HK-2 (cell line): ENCODE data around the gene MYL5.

Experiments
- DNase-seq: peaks from one replicate; pipeline ENCODE4 v3.0.0-alpha.2; 2018; ENCODE audit not compliant: unreplicated experiment

The MYL5 gene

GRCh38 chr4:675036-675882, 917 bp downstream of the MYL5 start:
- no peak for DNase-seq

GRCh38 chr4:675980-676870, 1.9 kb downstream of the MYL5 start:
- DNase-seq: no peak

- no peak for DNase-seq
Observed at GRCh38 chr4:676871-677235, 2.5 kb downstream of the MYL5 start.

DNA sequence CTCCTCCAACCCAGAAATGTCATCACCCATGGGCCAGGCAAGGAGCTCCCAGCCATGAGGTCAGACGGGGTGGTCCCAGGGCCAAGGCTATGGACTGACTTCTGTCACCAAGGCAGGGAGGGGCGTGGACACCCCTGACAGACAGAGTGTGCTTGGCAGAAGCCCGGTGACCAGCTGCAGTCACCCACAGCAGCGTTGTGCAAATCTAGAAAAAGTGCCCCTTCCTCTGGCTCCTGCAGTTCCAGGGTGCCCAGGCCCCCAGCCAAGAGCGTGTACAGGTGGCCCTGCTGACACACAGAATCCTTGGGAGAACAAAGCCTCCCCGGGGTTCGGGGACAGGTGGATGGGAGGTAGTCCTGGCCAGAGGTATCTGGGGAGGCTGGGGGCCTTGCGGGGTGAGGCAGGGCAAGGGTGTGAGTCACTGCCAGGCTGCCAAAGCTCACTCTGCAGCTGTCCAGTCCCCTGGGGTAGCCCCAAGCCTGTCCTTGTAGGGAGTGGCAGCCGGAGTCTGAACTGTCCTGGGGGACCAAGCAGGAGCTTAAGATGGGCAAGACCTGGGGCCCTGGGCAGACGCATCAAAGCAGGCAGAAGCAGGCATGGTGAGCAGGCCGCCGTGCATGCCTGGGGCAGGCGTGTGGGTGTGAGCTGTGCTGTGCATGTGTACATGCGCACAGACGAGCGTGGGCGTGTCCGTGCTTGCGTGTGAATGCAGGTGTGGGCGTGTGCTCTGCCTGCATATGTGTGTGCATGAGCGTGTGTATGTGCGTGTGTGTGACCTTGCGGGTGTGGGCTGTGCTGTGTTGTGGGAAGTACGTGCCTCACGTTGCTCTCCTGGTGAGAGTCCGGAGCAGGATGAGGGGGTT, 3.3 kb downstream of the MYL5 start:
- no peak for DNase-seq

DNA sequence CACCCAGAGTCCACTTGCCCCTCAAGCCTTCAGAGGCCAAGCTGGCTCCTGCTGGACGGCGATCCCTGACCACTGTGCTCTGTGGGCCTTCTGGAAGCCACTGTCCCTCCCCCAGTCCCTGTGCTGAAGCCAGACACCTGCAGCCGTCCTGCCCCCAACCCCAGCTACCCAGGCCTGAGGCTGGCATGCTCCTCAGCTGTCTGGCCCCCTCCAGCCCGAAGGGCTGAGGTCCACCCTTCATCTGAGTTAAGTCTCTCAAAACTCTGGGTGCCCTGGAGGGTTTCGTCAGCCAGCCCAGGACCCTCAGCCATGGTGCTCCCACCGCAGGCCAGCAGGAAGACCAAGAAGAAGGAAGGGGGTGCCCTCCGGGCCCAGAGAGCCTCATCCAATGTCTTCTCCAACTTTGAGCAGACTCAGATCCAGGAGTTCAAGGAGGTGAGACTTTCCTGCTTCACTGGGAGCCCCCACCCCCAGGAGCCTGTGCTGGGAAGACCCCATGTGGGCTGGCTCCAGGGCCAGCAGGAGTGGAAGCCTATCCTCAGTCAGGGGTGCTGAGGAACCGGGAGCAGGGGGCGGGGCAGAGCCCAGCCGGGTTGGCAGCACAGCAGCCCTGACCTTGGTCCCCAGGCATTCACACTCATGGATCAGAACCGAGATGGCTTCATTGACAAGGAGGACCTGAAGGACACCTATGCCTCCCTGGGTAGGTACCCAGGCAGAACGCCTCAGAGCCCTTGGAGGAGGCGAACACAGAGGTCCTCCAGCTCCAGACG, 4.2 kb downstream of the MYL5 start:
- DNase-seq: no peak

DNA sequence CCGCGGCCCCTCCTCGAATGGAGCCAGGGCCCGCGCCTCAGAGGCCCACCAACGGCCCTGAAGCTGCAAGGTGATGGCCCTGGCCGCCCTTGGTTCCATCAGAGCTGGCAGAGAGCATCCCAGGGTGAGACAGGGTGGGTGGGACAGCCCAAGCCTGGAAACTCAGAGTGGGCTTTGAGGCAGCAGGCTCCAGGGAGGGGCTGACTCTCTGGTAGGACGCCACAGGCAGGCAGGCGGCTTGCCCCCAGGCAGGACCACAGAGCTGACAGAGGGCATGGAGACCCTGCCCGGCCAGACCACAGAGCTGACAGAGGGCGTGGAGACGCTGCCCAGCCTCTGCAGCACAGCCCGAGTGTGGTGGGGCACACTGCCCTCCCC, 4.8 kb downstream of the MYL5 start:
- DNase-seq: no peak

DNA sequence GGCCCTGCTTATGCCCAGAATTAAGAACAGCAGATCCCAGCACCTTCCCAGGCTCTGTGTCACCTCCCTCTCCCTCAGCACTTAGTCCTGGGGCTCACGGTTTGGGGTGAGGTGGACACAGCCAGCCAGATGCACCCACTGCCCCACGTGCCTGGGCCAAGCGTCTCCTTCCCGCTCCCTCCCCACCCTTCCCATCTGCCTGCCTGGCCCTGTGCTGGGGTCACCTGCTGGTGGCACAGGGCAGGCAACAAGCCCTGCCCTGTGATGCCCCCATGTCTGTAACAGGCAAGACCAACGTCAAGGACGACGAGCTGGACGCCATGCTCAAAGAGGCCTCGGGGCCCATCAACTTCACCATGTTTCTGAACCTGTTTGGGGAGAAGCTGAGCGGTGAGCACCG, 5.3 kb downstream of the MYL5 start:
- DNase-seq: no peak

- no peak for DNase-seq
Observed at GRCh38 chr4:680091-680490, 5.7 kb downstream of the MYL5 start.

- DNase-seq: no peak
Observed at GRCh38 chr4:680551-680927, 6.2 kb downstream of the MYL5 start.

DNA sequence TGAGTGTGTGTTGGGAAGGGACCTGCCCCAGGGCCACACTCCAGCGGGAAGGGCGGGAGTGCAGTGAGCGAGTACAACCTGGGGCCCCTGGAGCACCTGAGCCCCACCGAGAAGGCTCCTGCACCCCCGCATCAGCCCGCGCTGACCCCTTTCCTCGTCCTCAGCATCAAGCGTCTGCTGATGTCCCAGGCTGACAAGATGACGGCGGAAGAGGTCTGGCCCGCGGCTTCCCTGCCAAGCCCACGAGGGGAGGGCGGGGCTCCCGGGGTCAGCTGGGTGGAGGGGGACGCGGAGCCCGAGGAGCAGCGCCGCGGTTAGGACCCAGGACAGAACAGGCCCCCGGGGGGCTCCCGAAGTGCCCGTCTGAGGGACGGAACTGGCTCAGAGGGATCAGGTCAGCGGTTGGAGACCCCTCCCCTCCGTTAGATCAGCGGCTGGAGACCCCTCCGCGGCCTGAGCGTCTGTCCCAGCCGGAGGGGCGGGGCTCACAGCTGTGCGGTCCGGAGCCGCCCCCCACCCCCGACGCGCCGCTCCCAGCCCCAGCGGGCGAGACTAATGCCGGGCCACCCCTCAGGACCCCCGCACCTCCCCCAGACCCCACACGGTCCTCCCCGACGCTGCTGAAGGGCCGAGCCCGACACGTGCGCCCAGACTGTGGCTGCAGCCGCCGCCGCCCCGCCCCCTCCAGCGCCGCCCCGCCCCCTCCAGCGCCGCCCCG, 6.7 kb downstream of the MYL5 start:
- DNase-seq: no peak

DNA sequence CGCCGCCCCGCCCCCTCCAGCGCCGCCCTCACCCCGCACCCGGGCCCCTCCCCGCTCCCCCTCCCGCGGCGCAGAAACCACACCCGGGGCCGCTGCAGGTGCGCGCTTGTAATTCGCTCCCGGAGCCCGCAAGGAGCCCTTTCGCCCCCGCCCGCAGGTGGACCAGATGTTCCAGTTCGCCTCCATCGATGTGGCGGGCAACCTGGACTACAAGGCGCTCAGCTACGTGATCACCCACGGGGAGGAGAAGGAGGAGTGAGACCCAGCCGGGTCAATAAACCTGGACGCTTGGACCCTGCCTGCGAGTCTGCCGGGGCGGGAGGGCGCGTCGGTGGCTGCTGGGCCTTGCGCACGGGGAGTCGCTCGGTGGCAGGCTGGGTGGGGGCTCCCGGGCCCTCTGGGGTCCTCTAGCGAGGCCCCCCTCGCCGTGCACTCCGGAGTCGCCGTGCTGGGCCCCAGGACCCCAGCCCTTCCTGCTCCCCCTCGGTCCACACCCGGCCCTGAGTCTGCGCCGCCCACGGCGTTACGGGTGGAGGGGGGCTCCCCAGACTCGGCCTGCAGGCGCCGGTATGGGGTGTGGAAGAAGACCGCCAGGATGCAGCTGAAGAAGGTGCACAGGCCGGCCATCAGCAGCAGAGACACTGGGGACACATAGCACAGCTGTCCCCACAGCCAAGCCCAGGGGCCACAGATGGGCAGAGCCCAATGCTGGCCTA, 7.6 kb downstream of the MYL5 start:
- DNase-seq: no peak

DNA sequence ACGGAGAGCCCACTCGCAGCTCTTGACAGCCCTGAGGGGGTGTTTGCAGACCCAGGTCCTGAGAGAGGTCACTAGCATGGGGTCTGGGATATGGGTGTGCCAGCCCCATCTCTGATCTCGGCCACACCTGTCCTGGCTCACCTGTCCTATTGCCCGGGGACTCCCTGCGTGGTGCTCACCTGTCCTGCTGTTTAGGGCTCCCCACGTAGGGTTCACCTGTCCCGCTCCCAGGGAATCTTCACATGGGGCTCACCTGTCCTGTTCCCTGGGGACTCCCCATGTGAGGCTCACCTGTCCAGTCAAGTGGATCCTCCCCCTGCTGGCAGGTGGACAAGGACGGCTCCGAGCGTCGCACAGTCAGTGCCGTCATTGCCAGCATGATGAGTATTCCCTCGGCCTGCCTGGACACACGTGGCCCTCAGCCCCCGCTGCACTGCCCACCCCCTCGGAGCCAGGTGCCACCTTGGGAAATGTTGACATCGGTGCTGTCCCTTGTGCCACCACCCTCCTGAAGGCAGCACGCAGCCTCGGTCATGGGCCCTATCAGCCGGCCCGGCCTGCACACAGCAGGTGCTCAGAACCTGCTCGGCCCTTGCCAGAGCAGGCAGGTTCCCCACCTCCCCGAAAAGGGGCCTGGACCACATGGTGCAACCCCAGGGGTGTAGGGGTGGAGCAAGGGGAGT, 8.3 kb downstream of the MYL5 start:
- DNase-seq: no peak

- no peak for DNase-seq
Observed at GRCh38 chr4:683247-683897, 9.0 kb downstream of the MYL5 start.

GRCh38 chr4:683982-684622, 9.8 kb downstream of the MYL5 start:
- peak; percentile 58 for DNase-seq

- DNase-seq: no peak
Observed at GRCh38 chr4:684623-685327, 10.4 kb downstream of the MYL5 start.

DNA sequence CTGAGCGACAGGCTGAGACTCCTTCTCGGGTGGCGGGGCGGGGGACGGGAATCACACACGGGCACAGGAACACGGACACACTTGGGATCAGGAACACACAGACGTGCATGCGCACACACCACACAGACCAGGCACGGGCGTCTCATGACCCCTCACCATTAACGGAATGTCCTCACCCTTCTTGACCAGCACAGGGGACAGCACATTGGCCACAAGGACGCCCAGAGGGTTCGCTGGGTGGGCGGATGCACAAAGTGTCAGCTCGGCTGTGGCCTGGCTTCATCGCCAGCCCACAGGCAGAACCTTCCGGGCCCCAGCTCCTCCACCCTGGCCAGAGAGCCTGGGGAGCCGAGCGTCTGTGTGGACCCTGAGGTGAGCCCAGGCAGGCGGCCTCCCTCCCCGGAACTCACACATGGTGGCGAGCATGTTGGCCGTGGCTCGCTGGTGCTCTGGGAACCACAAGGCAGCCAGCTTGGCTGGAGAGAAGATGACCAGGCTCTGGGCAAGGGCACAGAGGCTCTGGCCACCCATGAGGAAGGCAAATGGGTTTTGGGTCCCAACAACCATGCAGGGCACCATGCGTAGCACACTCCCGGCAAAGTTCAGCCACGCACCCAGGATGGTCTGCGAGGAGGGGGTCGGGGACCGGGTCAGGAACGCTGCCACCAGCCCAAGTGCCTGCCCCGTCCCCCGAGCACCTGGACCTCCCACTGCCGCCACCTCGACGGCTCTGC, 11.5 kb downstream of the MYL5 start:
- DNase-seq: no peak

GRCh38 chr4:686413-687040, 12.2 kb downstream of the MYL5 start:
- DNase-seq: no peak
